ENCODE data around the gene KRCC1.

Gene KRCC1

DNA sequence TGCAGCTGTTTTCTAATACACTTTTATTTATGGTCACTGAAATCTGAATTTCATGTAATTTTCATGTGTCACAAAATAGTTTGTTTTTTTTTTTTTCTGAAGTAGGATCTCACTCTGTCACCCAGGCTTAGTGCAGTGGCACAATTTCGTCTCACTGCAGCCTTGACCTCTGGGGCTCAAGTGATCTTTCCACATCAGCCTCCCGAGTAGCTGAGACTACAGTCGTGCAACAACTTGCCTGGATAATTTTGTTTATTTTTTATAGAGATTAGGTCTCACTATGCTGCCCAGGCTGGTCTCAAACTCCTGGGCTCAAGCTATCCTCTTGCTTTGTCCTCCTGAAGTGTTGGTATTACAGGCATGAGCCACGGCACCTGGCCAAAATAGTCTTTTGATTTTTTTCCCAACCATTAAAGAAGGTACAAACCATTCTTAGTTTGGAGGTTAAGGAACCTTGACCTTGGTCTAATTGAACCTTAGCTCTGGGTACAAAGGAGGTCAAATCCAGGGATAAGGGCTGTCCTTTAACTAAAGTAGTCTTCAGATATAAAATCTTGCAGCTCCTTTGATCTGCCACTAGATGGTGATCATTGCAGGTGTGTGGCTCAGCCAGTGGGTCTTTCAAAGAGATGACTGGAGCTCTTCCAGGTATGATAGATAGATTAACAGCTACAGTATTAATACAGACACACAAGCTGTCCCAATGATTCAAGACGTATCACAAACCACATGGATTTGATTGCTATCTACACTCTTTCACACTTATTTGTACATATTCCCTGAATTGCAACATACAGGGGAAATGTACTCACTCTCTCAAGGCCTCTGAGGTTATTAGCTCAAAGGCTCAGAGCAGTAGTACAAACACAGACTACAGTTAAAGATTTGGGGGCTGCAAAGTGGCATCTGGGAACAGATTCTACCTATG is 4.7 kb upstream of the KRCC1 start:
- TF ChIP-seq, protein P1, sequence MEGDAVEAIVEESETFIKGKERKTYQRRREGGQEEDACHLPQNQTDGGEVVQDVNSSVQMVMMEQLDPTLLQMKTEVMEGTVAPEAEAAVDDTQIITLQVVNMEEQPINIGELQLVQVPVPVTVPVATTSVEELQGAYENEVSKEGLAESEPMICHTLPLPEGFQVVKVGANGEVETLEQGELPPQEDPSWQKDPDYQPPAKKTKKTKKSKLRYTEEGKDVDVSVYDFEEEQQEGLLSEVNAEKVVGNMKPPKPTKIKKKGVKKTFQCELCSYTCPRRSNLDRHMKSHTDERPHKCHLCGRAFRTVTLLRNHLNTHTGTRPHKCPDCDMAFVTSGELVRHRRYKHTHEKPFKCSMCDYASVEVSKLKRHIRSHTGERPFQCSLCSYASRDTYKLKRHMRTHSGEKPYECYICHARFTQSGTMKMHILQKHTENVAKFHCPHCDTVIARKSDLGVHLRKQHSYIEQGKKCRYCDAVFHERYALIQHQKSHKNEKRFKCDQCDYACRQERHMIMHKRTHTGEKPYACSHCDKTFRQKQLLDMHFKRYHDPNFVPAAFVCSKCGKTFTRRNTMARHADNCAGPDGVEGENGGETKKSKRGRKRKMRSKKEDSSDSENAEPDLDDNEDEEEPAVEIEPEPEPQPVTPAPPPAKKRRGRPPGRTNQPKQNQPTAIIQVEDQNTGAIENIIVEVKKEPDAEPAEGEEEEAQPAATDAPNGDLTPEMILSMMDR (IDR thresholded peaks at IDR 0.05; ENCODE audit: low read length, missing control alignments), result peak; percentile 88
- no peak overlapping the region for H3K4me3 ChIP-seq (replicated peaks; ENCODE audit: low read depth, low read length)
- DNase-seq (ENCODE audit: low read depth), result peak; percentile 45

DNA sequence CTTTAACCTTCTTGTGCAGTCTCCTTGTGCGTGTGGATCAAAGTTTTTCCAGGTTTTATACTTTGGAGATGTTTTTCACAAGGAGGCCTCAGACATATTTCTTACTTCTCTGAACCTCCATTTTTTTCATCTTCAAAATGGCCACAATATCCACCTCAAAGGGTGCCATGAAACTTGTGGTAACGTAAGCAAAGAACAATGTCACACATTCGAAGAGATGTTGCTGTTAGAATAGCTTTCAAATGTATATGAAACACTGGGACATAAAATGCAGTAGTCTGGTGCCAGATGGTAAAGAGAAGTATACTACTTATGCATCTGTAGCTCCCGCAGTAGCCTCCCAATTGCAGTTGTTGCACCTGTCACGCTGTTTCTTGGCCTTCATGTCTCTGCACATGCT is 2.6 kb upstream of the KRCC1 start:
- TF ChIP-seq, protein P1 (IDR thresholded peaks at IDR 0.05; ENCODE audit: low read length, missing control alignments), result no peak
- no peak for DNase-seq (ENCODE audit: low read depth)
- H3K4me3 ChIP-seq (replicated peaks; ENCODE audit: low read depth, low read length), result no peak overlapping the region

DNA sequence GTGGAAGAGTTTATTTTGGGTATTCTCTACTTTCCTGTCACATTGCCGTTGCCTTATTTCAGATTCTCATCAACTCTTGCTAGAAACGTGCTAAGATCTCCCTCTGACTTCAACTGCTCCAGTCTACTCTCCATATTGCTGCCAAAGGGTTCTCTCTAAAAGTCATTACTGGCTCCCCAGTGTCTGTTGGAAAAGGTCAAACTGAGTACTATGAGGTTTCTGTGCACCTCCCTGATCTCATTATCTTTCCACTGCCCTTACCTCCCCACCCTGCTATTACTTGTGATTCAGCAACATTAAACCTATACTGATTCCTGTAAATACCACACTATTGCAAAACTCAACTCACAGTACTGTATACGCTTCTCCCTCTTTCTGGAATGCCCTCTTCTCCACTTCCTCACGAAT is 1.9 kb upstream of the KRCC1 start:
- TF ChIP-seq, protein P1 (IDR thresholded peaks at IDR 0.05; ENCODE audit: low read length, missing control alignments), result no peak
- DNase-seq (ENCODE audit: low read depth), result no peak

DNA sequence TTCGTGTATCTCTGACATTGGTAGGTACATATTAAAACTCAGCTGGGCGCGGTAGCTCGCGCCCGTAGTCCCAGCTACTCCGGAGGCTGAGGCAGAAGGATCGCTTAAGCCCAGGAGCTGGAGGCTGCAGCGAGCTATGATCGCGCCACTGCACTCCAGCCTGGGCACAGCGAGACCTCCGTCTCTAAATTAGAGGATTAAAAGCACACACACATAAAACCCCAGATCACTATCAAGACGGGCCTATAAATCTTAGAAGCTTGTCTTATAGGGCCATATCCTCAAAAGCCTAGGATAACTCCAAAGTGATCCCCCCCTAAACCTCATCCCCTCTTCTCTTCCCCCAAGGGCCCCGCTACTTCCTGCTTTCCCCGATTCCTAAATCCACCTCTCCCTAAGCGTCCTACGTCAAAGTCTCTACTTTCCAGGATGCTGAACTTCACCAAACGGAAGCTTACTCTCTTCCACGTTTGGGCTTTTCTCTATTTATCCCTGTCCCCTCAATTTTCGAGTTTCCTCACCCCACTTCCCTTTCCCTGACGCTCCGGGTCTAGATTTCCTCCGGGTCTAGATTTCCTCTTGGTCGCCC is 707 bp downstream of the KRCC1 start:
- DNase-seq (ENCODE audit: low read depth), result peak; percentile 48

More for the DNA sequence above, 1.9 kb upstream of the KRCC1 start:
- no peak overlapping the region for H3K4me3 ChIP-seq (replicated peaks; ENCODE audit: low read depth, low read length)

DNA sequence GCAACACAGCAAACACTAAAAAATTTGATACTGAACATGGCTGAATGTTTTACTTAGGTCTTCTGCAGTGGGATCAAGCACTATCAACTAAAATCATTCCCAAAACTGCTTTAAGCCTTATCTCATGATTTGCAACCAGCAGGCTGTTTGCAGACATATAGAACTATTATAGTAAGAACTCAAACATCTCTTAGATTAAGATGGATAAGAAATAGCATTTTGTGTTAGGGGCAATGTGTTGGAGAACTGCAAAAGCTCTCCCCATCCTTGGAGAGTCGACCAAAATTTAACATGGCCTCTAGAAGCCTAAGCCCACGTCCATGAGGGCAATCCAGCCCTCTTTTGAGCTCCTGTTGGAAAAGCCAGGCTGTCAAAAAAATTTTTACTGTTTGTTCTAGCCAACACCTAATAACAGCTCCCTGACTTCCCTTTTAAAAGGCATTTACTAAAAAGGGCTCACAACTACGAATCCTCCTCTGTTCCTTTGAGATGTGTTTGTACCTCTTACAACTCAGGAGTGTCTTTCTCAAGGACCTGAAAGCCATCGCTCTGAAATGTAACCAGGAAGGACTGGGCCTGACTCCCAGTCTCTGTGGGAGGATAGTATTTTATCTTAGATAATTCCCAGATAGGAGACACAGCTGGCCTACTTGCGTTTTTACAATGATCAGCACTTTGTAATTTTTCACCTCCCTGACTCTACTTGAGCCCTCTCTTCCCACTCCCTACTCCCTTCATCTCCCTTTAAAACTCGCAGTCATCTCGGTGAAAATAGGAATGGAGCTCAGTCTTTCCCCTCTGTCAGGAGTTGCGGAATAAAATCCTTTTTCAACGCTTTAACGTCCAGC is 1.4 kb downstream of the KRCC1 start:
- peak overlapping the region; percentile 87 for H3K4me3 ChIP-seq (replicated peaks; ENCODE audit: low read depth, low read length)

More for the DNA sequence above, 707 bp downstream of the KRCC1 start:
- peak overlapping the region; percentile 87 for H3K4me3 ChIP-seq (replicated peaks; ENCODE audit: low read depth, low read length)
- TF ChIP-seq, protein P1 (IDR thresholded peaks at IDR 0.05; ENCODE audit: low read length, missing control alignments), result no peak

DNA sequence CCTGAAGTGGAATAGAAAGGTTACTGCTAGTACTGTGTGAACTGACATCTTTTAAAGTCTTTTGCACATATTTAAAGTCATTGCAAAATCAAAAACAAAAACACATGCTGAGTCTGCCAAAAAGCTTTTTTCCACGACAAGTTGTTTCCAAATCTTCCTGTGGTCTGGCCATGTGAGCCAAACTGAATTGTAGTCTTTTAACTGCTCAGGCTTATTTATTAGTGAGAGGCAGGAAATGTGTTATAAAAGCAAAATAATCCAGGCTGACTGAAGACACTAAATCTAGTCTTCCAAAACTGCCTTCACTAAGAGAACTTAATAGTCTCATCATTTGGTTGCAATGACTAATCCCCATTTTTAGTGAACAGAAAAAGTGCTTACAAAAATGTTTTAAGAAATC is 2.3 kb downstream of the KRCC1 start:
- peak; percentile 80 for DNase-seq (ENCODE audit: low read depth)
- peak overlapping the region; percentile 87 for H3K4me3 ChIP-seq (replicated peaks; ENCODE audit: low read depth, low read length)

More for the DNA sequence above, 1.4 kb downstream of the KRCC1 start:
- TF ChIP-seq, protein P1 (IDR thresholded peaks at IDR 0.05; ENCODE audit: low read length, missing control alignments), result no peak
- peak; percentile 8 for DNase-seq (ENCODE audit: low read depth)

More for the DNA sequence above, 2.3 kb downstream of the KRCC1 start:
- TF ChIP-seq, protein P1 (IDR thresholded peaks at IDR 0.05; ENCODE audit: low read length, missing control alignments), result no peak

Measured in fibroblast of pulmonary artery (primary cell).